Body of pancreas (tissue), 4 donors: ENCODE results near the gene CLASP1. TPM values are rescaled to one million over a fixed set of nuclear protein-coding genes. Genes with fewer than 3 reads are reported as not detected.

Source experiments
- ATAC-seq: fragments of 150-250 bp; one replicate; pipeline ENCODE4 v1.9.1; 2016
- DNase-seq, 4 donors: peaks; one replicate each; pipeline ENCODE4 v3.0.0-alpha.2; 2019
- H3K27ac ChIP-seq, 4 donors: fragments of 200-600 bp; sonication (generic); 1 replicate in 3 of 4; 2 replicates in 1 of 4; pipeline versions ENCODE4 v1.5.1 to v1.6.1; 2016 to 2019; ENCODE audit warnings: mild to moderate bottlenecking in 1 of 4, mixed read lengths in 1 of 4, moderate library complexity in 1 of 4
- H3K27me3 ChIP-seq, 2 donors: fragments of 200-600 bp; sonication (generic); one replicate each; pipeline ENCODE4 v1.6.0; 2016; ENCODE audit warnings: mild to moderate bottlenecking in 1 of 2
- H3K36me3 ChIP-seq, 2 donors: fragments of 200-600 bp; sonication (generic); replicated peaks in 1 of 2; 2 replicates each; pipeline ENCODE4 v1.5.1; 2016; ENCODE audit warnings: low read depth in 2 of 2; ENCODE audit not compliant: insufficient read depth in 1 of 2
- H3K4me1 ChIP-seq: fragments of 200-600 bp; sonication (generic); one replicate; pipeline ENCODE4 v1.6.0; 2016
- H3K4me3 ChIP-seq, 2 donors: fragments of 200-600 bp; sonication (generic); 1 replicate in 1 of 2; 2 replicates in 1 of 2; pipeline ENCODE4 v1.5.1; 2016 to 2019
- H3K9me3 ChIP-seq, 3 donors: fragments of 200-600 bp; sonication (generic); 1 replicate in 2 of 3; 2 replicates in 1 of 3; pipeline ENCODE4 v1.5.1; 2016
- CTCF ChIP-seq, 7 experiments: fragments of 450-650 bp in 4 of 7; fragments of 200-600 bp in 3 of 7; sonication (generic) in 3 of 7; IDR thresholded peaks; one replicate each; pipeline ENCODE4 v1.5.1; 2016 to 2019; ENCODE audit warnings: antibody characterized with exemption in 7 of 7
- POLR2A ChIP-seq, 3 donors: fragments of 450-650 bp; IDR thresholded peaks; one replicate each; pipeline ENCODE4 v1.6.1; 2016; ENCODE audit warnings: antibody characterized with exemption in 3 of 3, mild to moderate bottlenecking in 2 of 3
- WGBS, 2 donors: methylation state at CpG; one replicate each; pipeline ENCODE4 v1.1.5; 2017; 5-methylcytosine and 5-hydroxymethylcytosine counted together
- intact Hi-C: fragments of 100-400 bp; cut with DNase I; formaldehyde crosslinking; loops from one replicate; pipeline ENCODE4 v1.15.1; 2023
- total RNA-seq, 2 donors: library from RNA; depleted of rRNA; stranded (reverse); fragments of >200 nt; gene quantifications; one replicate each; pipeline ENCODE4 v1.1.0, GENCODE V29; 2016

CLASP1 gene
- total RNA-seq, 2 donors from 2014 or later = 28.5 to 44.2 TPM

DNA sequence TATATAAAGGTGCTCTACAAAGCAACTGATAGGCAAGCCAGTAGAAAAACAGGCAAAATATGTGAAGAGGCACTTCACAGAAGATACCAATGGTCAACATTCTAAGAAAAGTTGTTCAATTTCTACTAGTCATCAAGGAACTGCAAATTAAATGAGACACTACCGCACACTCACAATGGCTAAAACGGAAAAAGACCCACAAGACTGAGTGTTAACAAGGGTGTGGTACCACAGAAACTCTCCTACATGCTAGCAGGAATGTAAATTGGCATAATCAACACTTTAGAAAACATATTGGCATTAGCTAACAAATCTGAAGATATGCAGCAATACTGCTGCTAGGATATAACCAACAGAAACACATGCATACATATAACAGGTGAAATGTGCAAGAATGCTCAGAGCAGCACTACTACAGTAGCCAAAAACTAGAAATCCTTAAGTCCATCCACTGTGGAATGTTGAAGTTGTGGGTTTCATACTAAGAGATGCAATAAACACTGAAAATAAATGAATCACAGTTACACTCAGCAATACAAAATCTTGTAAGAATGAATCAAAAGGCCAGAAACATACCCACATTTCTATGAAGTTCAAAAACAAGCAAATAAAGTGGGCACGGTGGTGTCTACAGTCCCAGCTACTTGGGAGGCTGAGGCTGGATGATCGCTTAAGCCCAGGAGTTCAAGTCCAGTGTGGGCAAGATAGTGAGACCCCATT is 109.4 kb downstream of the CLASP1 start:
- ATAC-seq (no peak), DNase-seq (no peak)
- Histone ChIP-seq H3K4me1 (no peaks in the 10 kb centered on the region), H3K27me3 (no peaks in the 10 kb centered on the region), H3K4me3 (no peak overlapping the region), H3K27ac (no peak overlapping the region), H3K9me3 (no peaks in the 10 kb centered on the region), H3K36me3 (no peaks in the 10 kb centered on the region)
- TF ChIP-seq CTCF (IDR thresholded peaks at IDR 0.05) = no peak
- no peak for TF ChIP-seq POLR2A (IDR thresholded peaks at IDR 0.05)
- WGBS, 2 donors = 73 to 85% methylated on average over 4 of the region's 4 CpGs
- intact Hi-C loops = no loop called here

DNA sequence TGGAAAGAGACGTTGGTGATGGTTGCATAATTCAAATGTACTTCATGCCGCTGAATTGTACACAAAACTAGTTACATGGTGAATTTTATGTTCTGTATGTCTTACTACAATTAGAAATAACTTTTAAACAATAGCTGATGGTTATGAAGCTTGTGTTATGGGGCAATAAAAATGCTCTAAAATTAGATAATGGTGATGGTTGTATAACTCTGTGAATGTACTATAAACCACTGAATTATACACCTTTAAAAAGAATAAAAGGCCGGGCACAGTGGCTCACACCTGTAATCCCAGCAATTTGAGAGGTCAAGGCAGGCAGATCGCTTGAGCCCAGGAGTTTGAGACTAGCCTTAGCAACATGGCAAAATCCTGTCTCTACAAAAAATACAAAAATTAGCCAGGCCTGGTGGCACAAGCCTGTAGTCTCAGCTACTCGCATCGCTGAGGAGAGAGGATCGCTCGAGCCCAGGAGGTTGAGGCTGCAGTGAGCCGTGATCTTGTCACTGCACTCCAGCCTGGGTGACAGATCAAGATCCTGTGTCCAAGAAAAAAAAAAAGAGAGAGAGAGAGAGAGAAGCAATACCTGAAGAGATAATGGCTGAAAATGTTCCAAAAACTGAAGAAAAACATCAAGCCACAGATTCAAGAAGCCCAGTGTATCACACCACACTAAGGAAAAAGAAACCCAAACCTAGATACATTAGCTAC is 112.3 kb downstream of the CLASP1 start:
- ATAC-seq = no peak
- no peak for DNase-seq
- Histone ChIP-seq H3K27me3 (no peaks in the 10 kb centered on the region), H3K27ac (no peak overlapping the region), H3K9me3 (no peaks in the 10 kb centered on the region), H3K4me1 (peaks cover 11% of the 10 kb centered on the region), H3K4me3 (no peak overlapping the region), H3K36me3 (no peaks in the 10 kb centered on the region)
- intact Hi-C loops = no loop called here
- no peak for TF ChIP-seq CTCF (IDR thresholded peaks at IDR 0.05)
- TF ChIP-seq POLR2A (IDR thresholded peaks at IDR 0.05) = no peak
- 79 to 88% methylated on average over 7 to 9 of the region's 9 CpGs for WGBS, 2 donors

DNA sequence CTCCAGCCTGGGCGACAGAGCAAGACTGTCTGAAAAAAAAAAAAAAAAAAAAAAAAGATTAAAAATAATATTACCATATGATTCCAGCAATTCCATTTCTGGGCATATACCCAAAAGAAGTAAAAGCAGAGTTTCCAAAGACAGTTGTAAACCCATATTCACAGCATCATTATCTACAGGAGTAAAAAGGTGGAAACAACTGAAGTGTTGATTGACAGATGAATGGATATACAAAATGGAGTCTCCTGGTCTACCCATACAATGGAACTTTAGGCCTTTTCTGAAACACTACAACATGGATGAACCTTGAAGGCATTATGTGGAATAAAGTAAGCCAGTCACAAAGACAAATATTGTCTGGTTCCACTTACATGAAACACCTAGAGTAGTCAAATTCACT is 112.9 kb downstream of the CLASP1 start:
- Histone ChIP-seq H3K36me3 (no peaks in the 10 kb centered on the region), H3K4me3 (no peak overlapping the region), H3K27ac (no peak overlapping the region), H3K9me3 (no peaks in the 10 kb centered on the region), H3K4me1 (peaks cover 17% of the 10 kb centered on the region), H3K27me3 (no peaks in the 10 kb centered on the region)
- intact Hi-C loops = no loop called here
- ATAC-seq = no peak
- WGBS, 2 donors = 100% methylated on average over 1 of the region's 1 CpG
- TF ChIP-seq POLR2A (IDR thresholded peaks at IDR 0.05) (no peak), CTCF (IDR thresholded peaks at IDR 0.05) (no peak)
- DNase-seq = no peak

GRCh38 chr2:121534007-121534406 is 115.3 kb downstream of the CLASP1 start:
- Histone ChIP-seq H3K27ac (no peak overlapping the region), H3K27me3 (no peaks in the 10 kb centered on the region), H3K9me3 (no peaks in the 10 kb centered on the region), H3K4me1 (peaks cover 23% of the 10 kb centered on the region), H3K4me3 (no peak overlapping the region), H3K36me3 (no peaks in the 10 kb centered on the region)
- DNase-seq (no peak), ATAC-seq (no peak)
- intact Hi-C loops = no loop called here
- TF ChIP-seq POLR2A (IDR thresholded peaks at IDR 0.05) = no peak
- no peak for TF ChIP-seq CTCF (IDR thresholded peaks at IDR 0.05)
